HL-60 (cell line): Measurements from ENCODE around the gene TMEM208.

Experiments used
- POLR2AphosphoS5 ChIP-seq: IDR thresholded peaks from 2 replicates; pipeline ENCODE4 v1.6.1; 2012; ENCODE audit warnings: low read depth
- SPI1 ChIP-seq: IDR thresholded peaks from 2 replicates; pipeline ENCODE4 v1.6.1; 2012; ENCODE audit warnings: low read depth, mild to moderate bottlenecking, borderline replicate concordance
- TF ChIP-seq, protein P1 (sequence below): IDR thresholded peaks from 2 replicates; pipeline ENCODE4 v1.6.1; 2012; ENCODE audit warnings: low read depth; ENCODE audit not compliant: insufficient replicate concordance
- TF ChIP-seq, protein P2 (sequence below): IDR thresholded peaks from one replicate; pipeline ENCODE4 v1.5.1; 2011; ENCODE audit warnings: low read length, control low read depth, inconsistent platforms; ENCODE audit not compliant: insufficient read depth

DNA sequence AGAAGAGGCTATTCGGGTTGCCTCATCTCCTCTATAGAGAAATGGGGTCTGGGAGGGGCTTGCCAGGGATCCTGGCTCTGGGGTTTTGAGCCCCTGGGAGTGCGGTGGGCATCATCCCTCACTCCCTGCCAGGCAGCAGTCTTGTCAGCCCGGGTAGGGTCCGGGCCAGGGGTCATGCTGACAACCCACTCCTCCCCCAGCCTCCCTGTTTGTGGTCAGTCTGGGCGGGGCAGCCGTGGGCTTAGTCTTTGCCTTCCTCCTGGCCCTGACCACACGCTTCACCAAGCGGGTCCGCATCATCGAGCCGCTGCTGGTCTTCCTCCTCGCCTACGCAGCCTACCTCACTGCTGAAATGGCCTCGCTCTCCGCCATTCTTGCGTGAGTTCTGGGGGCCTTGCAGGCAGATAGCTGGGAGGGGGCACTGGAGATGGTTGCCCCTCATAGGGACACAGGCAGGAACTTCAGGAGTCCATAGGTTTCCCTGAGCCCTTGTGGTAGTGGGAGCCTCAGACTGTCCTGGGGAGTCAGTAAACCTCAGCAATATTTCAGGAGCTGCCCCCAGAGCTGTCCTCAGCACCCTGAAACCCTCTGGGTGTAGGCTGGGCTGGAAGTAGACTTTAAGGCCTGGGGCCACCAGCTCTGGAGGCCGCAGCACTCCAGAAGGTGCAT lies 28.8 kb downstream of the TMEM208 start:
- TF ChIP-seq SPI1 = no peak
- TF ChIP-seq, protein P1, sequence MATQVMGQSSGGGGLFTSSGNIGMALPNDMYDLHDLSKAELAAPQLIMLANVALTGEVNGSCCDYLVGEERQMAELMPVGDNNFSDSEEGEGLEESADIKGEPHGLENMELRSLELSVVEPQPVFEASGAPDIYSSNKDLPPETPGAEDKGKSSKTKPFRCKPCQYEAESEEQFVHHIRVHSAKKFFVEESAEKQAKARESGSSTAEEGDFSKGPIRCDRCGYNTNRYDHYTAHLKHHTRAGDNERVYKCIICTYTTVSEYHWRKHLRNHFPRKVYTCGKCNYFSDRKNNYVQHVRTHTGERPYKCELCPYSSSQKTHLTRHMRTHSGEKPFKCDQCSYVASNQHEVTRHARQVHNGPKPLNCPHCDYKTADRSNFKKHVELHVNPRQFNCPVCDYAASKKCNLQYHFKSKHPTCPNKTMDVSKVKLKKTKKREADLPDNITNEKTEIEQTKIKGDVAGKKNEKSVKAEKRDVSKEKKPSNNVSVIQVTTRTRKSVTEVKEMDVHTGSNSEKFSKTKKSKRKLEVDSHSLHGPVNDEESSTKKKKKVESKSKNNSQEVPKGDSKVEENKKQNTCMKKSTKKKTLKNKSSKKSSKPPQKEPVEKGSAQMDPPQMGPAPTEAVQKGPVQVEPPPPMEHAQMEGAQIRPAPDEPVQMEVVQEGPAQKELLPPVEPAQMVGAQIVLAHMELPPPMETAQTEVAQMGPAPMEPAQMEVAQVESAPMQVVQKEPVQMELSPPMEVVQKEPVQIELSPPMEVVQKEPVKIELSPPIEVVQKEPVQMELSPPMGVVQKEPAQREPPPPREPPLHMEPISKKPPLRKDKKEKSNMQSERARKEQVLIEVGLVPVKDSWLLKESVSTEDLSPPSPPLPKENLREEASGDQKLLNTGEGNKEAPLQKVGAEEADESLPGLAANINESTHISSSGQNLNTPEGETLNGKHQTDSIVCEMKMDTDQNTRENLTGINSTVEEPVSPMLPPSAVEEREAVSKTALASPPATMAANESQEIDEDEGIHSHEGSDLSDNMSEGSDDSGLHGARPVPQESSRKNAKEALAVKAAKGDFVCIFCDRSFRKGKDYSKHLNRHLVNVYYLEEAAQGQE = no peak
- TF ChIP-seq, protein P2, sequence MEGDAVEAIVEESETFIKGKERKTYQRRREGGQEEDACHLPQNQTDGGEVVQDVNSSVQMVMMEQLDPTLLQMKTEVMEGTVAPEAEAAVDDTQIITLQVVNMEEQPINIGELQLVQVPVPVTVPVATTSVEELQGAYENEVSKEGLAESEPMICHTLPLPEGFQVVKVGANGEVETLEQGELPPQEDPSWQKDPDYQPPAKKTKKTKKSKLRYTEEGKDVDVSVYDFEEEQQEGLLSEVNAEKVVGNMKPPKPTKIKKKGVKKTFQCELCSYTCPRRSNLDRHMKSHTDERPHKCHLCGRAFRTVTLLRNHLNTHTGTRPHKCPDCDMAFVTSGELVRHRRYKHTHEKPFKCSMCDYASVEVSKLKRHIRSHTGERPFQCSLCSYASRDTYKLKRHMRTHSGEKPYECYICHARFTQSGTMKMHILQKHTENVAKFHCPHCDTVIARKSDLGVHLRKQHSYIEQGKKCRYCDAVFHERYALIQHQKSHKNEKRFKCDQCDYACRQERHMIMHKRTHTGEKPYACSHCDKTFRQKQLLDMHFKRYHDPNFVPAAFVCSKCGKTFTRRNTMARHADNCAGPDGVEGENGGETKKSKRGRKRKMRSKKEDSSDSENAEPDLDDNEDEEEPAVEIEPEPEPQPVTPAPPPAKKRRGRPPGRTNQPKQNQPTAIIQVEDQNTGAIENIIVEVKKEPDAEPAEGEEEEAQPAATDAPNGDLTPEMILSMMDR = no peak
- TF ChIP-seq POLR2AphosphoS5 = no peak
